Skeletal muscle tissue (tissue), 4 donors: ENCODE measurements around the gene LDLRAD3. TPM values are rescaled to one million over a fixed set of nuclear protein-coding genes. Genes with fewer than 3 reads are reported as not detected.

Source experiments
- H3K27ac ChIP-seq: one replicate; pipeline ENCODE4 v1.7.0; 2013; ENCODE audit warnings: mild to moderate bottlenecking, low read depth, low read length, inconsistent platforms
- H3K27me3 ChIP-seq, 3 donors: one replicate each; pipeline ENCODE4 v1.7.0; 2013; ENCODE audit warnings: low read length in 3 of 3; ENCODE audit not compliant: control insufficient read depth in 3 of 3, insufficient read depth in 3 of 3
- H3K36me3 ChIP-seq, 3 donors: one replicate each; pipeline ENCODE4 v1.7.0; 2013; ENCODE audit warnings: low read length in 3 of 3; ENCODE audit not compliant: control insufficient read depth in 3 of 3, insufficient read depth in 3 of 3
- H3K4me1 ChIP-seq, 3 donors: one replicate each; pipeline ENCODE4 v1.7.0; 2013; ENCODE audit warnings: low read length in 3 of 3, mild to moderate bottlenecking in 3 of 3; ENCODE audit not compliant: control insufficient read depth in 3 of 3, insufficient read depth in 3 of 3
- H3K4me3 ChIP-seq, 3 donors: one replicate each; pipeline ENCODE4 v1.7.0; 2013; ENCODE audit warnings: low read length in 3 of 3
- H3K9ac ChIP-seq, 3 donors: one replicate each; pipeline ENCODE4 v1.7.0; 2013; ENCODE audit warnings: low read length in 3 of 3, mild to moderate bottlenecking in 3 of 3, moderate library complexity in 2 of 3, low read depth in 1 of 3
- H3K9me3 ChIP-seq, 3 donors: one replicate each; pipeline ENCODE4 v1.7.0; 2013; ENCODE audit warnings: low read length in 3 of 3; ENCODE audit not compliant: control insufficient read depth in 3 of 3
- total RNA-seq: library from RNA; depleted of rRNA; stranded (reverse); fragments of >200 nt; gene quantifications from one replicate; pipeline ENCODE4 v1.2.3, GENCODE V29; 2014
- donor health status: Osteomylitis.

LDLRAD3 gene
- total RNA-seq, 1 donor from 2014 or later: 39.1 TPM

- H3K36me3 ChIP-seq: peaks cover 0 to 3% (median 0%) of the 10 kb centered on the region in 3 donors
- H3K4me3 ChIP-seq: no peak overlapping the region
- H3K9ac ChIP-seq: no peak overlapping the region
- H3K27ac ChIP-seq: no peak overlapping the region
- no peaks in the 10 kb centered on the region for H3K27me3 ChIP-seq
- H3K9me3 ChIP-seq: no peaks in the 10 kb centered on the region
- no peaks in the 10 kb centered on the region for H3K4me1 ChIP-seq
Measured at GRCh38 chr11:36224209-36224882, 280.5 kb downstream of the LDLRAD3 start.

GRCh38 chr11:36227044-36227443 lies 283.2 kb downstream of the LDLRAD3 start:
- H3K4me1 ChIP-seq: peaks cover 3% of the 10 kb centered on the region in 3 donors
- no peak overlapping the region for H3K27ac ChIP-seq
- no peak overlapping the region for H3K4me3 ChIP-seq
- H3K27me3 ChIP-seq: no peaks in the 10 kb centered on the region
- no peaks in the 10 kb centered on the region for H3K9me3 ChIP-seq
- H3K36me3 ChIP-seq: peaks cover 0 to 3% (median 0%) of the 10 kb centered on the region in 3 donors
- H3K9ac ChIP-seq: no peak overlapping the region

GRCh38 chr11:36228689-36229088 lies 284.8 kb downstream of the LDLRAD3 start:
- peaks cover 0 to 3% (median 0%) of the 10 kb centered on the region in 3 donors for H3K36me3 ChIP-seq
- no peak overlapping the region for H3K4me3 ChIP-seq
- no peaks in the 10 kb centered on the region for H3K27me3 ChIP-seq
- no peaks in the 10 kb centered on the region for H3K9me3 ChIP-seq
- no peak overlapping the region for H3K27ac ChIP-seq
- no peak overlapping the region for H3K9ac ChIP-seq
- H3K4me1 ChIP-seq: peaks cover 3% of the 10 kb centered on the region in 3 donors

- peaks cover 3% of the 10 kb centered on the region in 3 donors for H3K4me1 ChIP-seq
- no peak overlapping the region for H3K27ac ChIP-seq
- H3K4me3 ChIP-seq: no peak overlapping the region
- peaks cover 0 to 3% (median 0%) of the 10 kb centered on the region in 3 donors for H3K36me3 ChIP-seq
- H3K9ac ChIP-seq: no peak overlapping the region
- no peaks in the 10 kb centered on the region for H3K9me3 ChIP-seq
- no peaks in the 10 kb centered on the region for H3K27me3 ChIP-seq
Measured at GRCh38 chr11:36229091-36229705, 285.3 kb downstream of the LDLRAD3 start.

GRCh38 chr11:36230779-36231699 lies 287.2 kb downstream of the LDLRAD3 start:
- Histone ChIP-seq H3K36me3 (peaks cover 0 to 3% (median 0%) of the 10 kb centered on the region in 3 donors), H3K4me3 (no peak overlapping the region), H3K27me3 (no peaks in the 10 kb centered on the region), H3K4me1 (peaks cover 3% of the 10 kb centered on the region in 3 donors), H3K9ac (no peak overlapping the region), H3K9me3 (no peaks in the 10 kb centered on the region), H3K27ac (no peak overlapping the region)

GRCh38 chr11:36233204-36233603 lies 289.3 kb downstream of the LDLRAD3 start:
- no peak overlapping the region for H3K4me3 ChIP-seq

GRCh38 chr11:36234825-36235224 lies 291.0 kb downstream of the LDLRAD3 start:
- H3K4me1 ChIP-seq: peaks cover 3% of the 10 kb centered on the region in 3 donors
- no peaks in the 10 kb centered on the region for H3K9me3 ChIP-seq
- no peaks in the 10 kb centered on the region for H3K27me3 ChIP-seq
- H3K36me3 ChIP-seq: no peaks in the 10 kb centered on the region
- H3K27ac ChIP-seq: no peak overlapping the region
- H3K9ac ChIP-seq: no peak overlapping the region
- no peak overlapping the region for H3K4me3 ChIP-seq

More at GRCh38 chr11:36233204-36233603, 289.3 kb downstream of the LDLRAD3 start:
- Histone ChIP-seq H3K27me3 (no peaks in the 10 kb centered on the region), H3K4me1 (peaks cover 3% of the 10 kb centered on the region in 3 donors), H3K36me3 (no peaks in the 10 kb centered on the region), H3K9me3 (no peaks in the 10 kb centered on the region), H3K9ac (no peak overlapping the region), H3K27ac (no peak overlapping the region)

GRCh38 chr11:36235750-36236149 lies 291.9 kb downstream of the LDLRAD3 start:
- Histone ChIP-seq H3K27me3 (no peaks in the 10 kb centered on the region), H3K9me3 (no peaks in the 10 kb centered on the region), H3K9ac (no peak overlapping the region), H3K27ac (no peak overlapping the region), H3K36me3 (no peaks in the 10 kb centered on the region), H3K4me1 (peaks cover 0 to 2% (median under 1%) of the 10 kb centered on the region in 3 donors), H3K4me3 (no peak overlapping the region)

- Histone ChIP-seq H3K9ac (no peak overlapping the region), H3K27me3 (no peaks in the 10 kb centered on the region), H3K4me1 (no peaks in the 10 kb centered on the region), H3K27ac (no peak overlapping the region), H3K9me3 (no peaks in the 10 kb centered on the region), H3K36me3 (no peaks in the 10 kb centered on the region), H3K4me3 (no peak overlapping the region)
Measured at GRCh38 chr11:36237391-36237790, 293.5 kb downstream of the LDLRAD3 start.
